H1 (cell line): ENCODE measurements around the gene ECE2. TPM values are rescaled to one million over a fixed set of nuclear protein-coding genes. Genes with fewer than 3 reads are reported as not detected.

Experiments
- CTCF ChIA-PET: fragments of 300-600 bp; sonication (Branson Sonifier 250); formaldehyde crosslinking; loops from one replicate; lab custom pipeline; 2021; ENCODE audit not compliant: partially characterized antibody; lab: Charles Lee
- POLR2A ChIA-PET: fragments of 300-600 bp; sonication (Branson Sonifier 250); formaldehyde crosslinking; loops from one replicate; lab custom pipeline; 2021; ENCODE audit warnings: inconsistent platforms; ENCODE audit not compliant: partially characterized antibody; lab: Charles Lee
- DNase-seq, 2 experiments: peaks; one replicate each; pipeline versions ENCODE4 v3.0.0 to v3.0.0-alpha.2; 2010 to 2022; ENCODE audit warnings: low spot score in 2 of 2, low read depth in 1 of 2, mixed read lengths in 1 of 2
- FAIRE-seq: peaks from 2 replicates; lab custom pipeline; 2011; peaks lifted over from hg19 to GRCh38; lab: Jason Lieb, UNC
- H2AFZ ChIP-seq: 2 replicates; pipeline ENCODE4 v1.8.1; 2012; ENCODE audit warnings: low read length, inconsistent platforms
- H2AK5ac ChIP-seq: 2 replicates; pipeline ENCODE4 v1.6.1; 2013; ENCODE audit warnings: low read depth, low read length
- H2BK120ac ChIP-seq: replicated peaks from 2 replicates; pipeline ENCODE3; 2013; ENCODE audit warnings: low read depth, low read length, inconsistent platforms
- H2BK12ac ChIP-seq: 2 replicates; pipeline ENCODE4 v1.6.1; 2013; ENCODE audit warnings: low read depth, low read length
- H2BK15ac ChIP-seq: 2 replicates; pipeline ENCODE4 v1.6.1; 2013; ENCODE audit warnings: low read length
- H2BK20ac ChIP-seq: 2 replicates; pipeline ENCODE4 v1.6.1; 2013; ENCODE audit warnings: low read length
- H2BK5ac ChIP-seq: 2 replicates; pipeline ENCODE4 v1.6.1; 2013; ENCODE audit warnings: low read depth, low read length
- H3K14ac ChIP-seq: 2 replicates; pipeline ENCODE4 v1.6.1; 2013; ENCODE audit warnings: inconsistent platforms; ENCODE audit not compliant: insufficient read length
- H3K18ac ChIP-seq: 2 replicates; pipeline ENCODE4 v1.6.1; 2013; ENCODE audit warnings: low read length; ENCODE audit errors: extremely low read depth
- H3K23ac ChIP-seq: 2 replicates; pipeline ENCODE4 v1.6.1; 2013; ENCODE audit warnings: inconsistent platforms; ENCODE audit not compliant: insufficient read length
- H3K23me2 ChIP-seq: 2 replicates; pipeline ENCODE4 v1.6.1; 2013; ENCODE audit warnings: low read depth, low read length
- H3K27ac ChIP-seq: 2 replicates; pipeline ENCODE4 v1.6.1; 2011; ENCODE audit warnings: low read depth, low read length, inconsistent platforms
- H3K27me3 ChIP-seq, 4 experiments: replicated peaks in 1 of 4; 1 replicate in 1 of 4; 2 replicates in 3 of 4; pipeline versions ENCODE4 v1.6.1 to v1.8.1; 2011 to 2013; ENCODE audit warnings: low read length in 3 of 4, mild to moderate bottlenecking in 3 of 4, inconsistent platforms in 2 of 4, mixed read lengths in 2 of 4, moderate library complexity in 1 of 4; ENCODE audit not compliant: control insufficient read depth in 3 of 4, insufficient read depth in 3 of 4; ENCODE audit errors: extremely low read depth in 1 of 4
- H3K36me3 ChIP-seq, 4 experiments: 2 replicates each; pipeline versions ENCODE4 v1.6.1 to v1.8.1; 2011 to 2013; ENCODE audit warnings: mild to moderate bottlenecking in 4 of 4, low read length in 3 of 4, moderate library complexity in 2 of 4, control low read depth in 1 of 4, inconsistent platforms in 1 of 4; ENCODE audit not compliant: insufficient read depth in 4 of 4, control insufficient read depth in 2 of 4
- H3K4ac ChIP-seq: replicated peaks from 2 replicates; pipeline ENCODE3; 2013; ENCODE audit warnings: low read length, low read depth, mixed read lengths, inconsistent platforms; ENCODE audit not compliant: insufficient read length
- H3K4me1 ChIP-seq, 4 experiments: replicated peaks in 1 of 4; 1 replicate in 1 of 4; 2 replicates in 3 of 4; pipeline versions ENCODE4 v1.6.1 to v1.8.1; 2011 to 2013; ENCODE audit warnings: low read length in 3 of 4, inconsistent platforms in 2 of 4, mixed read lengths in 1 of 4; ENCODE audit not compliant: insufficient read depth in 4 of 4, control insufficient read depth in 3 of 4
- H3K4me2 ChIP-seq, 2 experiments: 2 replicates each; pipeline versions ENCODE4 v1.6.1 to v1.8.1; 2011 to 2013; ENCODE audit warnings: low read depth in 2 of 2, low read length in 2 of 2, control low read depth in 1 of 2, inconsistent platforms in 1 of 2, mild to moderate bottlenecking in 1 of 2; ENCODE audit not compliant: insufficient read depth in 1 of 2
- H3K4me3 ChIP-seq, 4 experiments: fragments of 200-600, 300-600 bp in 1 of 4; sonication (generic), shearing (Covaris generic), sonication (Bioruptor Twin) in 1 of 4; 2 replicates each; pipeline versions ENCODE4 v1.5.1 to v1.8.1; 2011 to 2016; ENCODE audit warnings: low read length in 4 of 4, low read depth in 3 of 4, control low read depth in 2 of 4, inconsistent platforms in 2 of 4, mild to moderate bottlenecking in 2 of 4, mixed read lengths in 1 of 4, moderate library complexity in 1 of 4; ENCODE audit not compliant: insufficient read depth in 2 of 4; ENCODE audit errors: extremely low read depth in 1 of 4
- H3K56ac ChIP-seq: replicated peaks from 2 replicates; pipeline ENCODE3; 2013; ENCODE audit warnings: low read depth, mild to moderate bottlenecking, mixed read lengths, low read length, inconsistent platforms; ENCODE audit not compliant: insufficient read length
- H3K79me1 ChIP-seq: 2 replicates; pipeline ENCODE4 v1.6.1; 2013; ENCODE audit warnings: low read depth, low read length, control low read depth
- H3K79me2 ChIP-seq, 2 experiments: 2 replicates each; pipeline versions ENCODE4 v1.6.1 to v1.8.1; 2012 to 2013; ENCODE audit warnings: low read length in 2 of 2, mild to moderate bottlenecking in 2 of 2, inconsistent platforms in 1 of 2; ENCODE audit not compliant: insufficient read depth in 2 of 2, control insufficient read depth in 1 of 2
- H3K9ac ChIP-seq, 4 experiments: replicated peaks in 1 of 4; 1 replicate in 1 of 4; 2 replicates in 3 of 4; pipeline versions ENCODE4 v1.6.1 to v1.8.1; 2011 to 2013; ENCODE audit warnings: low read depth in 3 of 4, low read length in 3 of 4, control low read depth in 2 of 4, mild to moderate bottlenecking in 2 of 4, moderate library complexity in 2 of 4, inconsistent platforms in 1 of 4; ENCODE audit errors: extremely low read depth in 1 of 4
- H3K9me3 ChIP-seq, 2 experiments: 2 replicates each; pipeline versions ENCODE4 v1.6.1 to v1.8.1; 2012 to 2013; ENCODE audit warnings: mild to moderate bottlenecking in 2 of 2, moderate library complexity in 2 of 2, control low read depth in 1 of 2, inconsistent platforms in 1 of 2, low read depth in 1 of 2, low read length in 1 of 2, mixed read lengths in 1 of 2; ENCODE audit not compliant: insufficient read depth in 2 of 2
- H4K20me1 ChIP-seq, 2 experiments: replicated peaks in 1 of 2; 2 replicates each; pipeline versions ENCODE3 to v1.8.1; 2011 to 2013; ENCODE audit warnings: inconsistent platforms in 2 of 2, low read length in 2 of 2, mild to moderate bottlenecking in 1 of 2; ENCODE audit not compliant: insufficient read depth in 2 of 2, control insufficient read depth in 1 of 2
- H4K5ac ChIP-seq: 2 replicates; pipeline ENCODE4 v1.6.1; 2013; ENCODE audit warnings: low read length, low read depth, mixed read lengths, inconsistent platforms; ENCODE audit not compliant: insufficient read length
- H4K8ac ChIP-seq: 2 replicates; pipeline ENCODE4 v1.8.0; 2013; ENCODE audit warnings: mild to moderate bottlenecking, moderate library complexity, low read length, inconsistent platforms; ENCODE audit not compliant: insufficient read depth; ENCODE audit errors: extremely low read depth
- H4K91ac ChIP-seq: replicated peaks from 2 replicates; pipeline ENCODE3; 2013; ENCODE audit warnings: low read length, mixed read lengths, inconsistent platforms; ENCODE audit not compliant: insufficient read length
- BRCA1 ChIP-seq: IDR thresholded peaks from 2 replicates; pipeline ENCODE4 v1.6.1; 2012; ENCODE audit warnings: low read depth, low read length, improper control_type of control experiment
- CBX8 ChIP-seq: fragments of 300-800, 300-1000 bp; sonication (generic); IDR thresholded peaks from 2 replicates; pipeline ENCODE4 v1.7.1; 2016; ENCODE audit warnings: low read depth, low read length, borderline replicate concordance
- GTF2F1 ChIP-seq: IDR thresholded peaks from 2 replicates; pipeline ENCODE4 v1.6.1; 2012; ENCODE audit warnings: low read depth, low read length, improper control_type of control experiment, borderline replicate concordance
- NANOG ChIP-seq: IDR thresholded peaks from 2 replicates; pipeline ENCODE4 v1.6.1; 2011; ENCODE audit warnings: low read length, low read depth, mild to moderate bottlenecking, inconsistent platforms; ENCODE audit not compliant: insufficient read depth, poor library complexity, severe bottlenecking
- POLR2A ChIP-seq, 2 experiments: IDR thresholded peaks; 1 replicate in 1 of 2; 2 replicates in 1 of 2; pipeline ENCODE4 v1.6.1; 2011; ENCODE audit warnings: low read depth in 2 of 2, low read length in 2 of 2, mild to moderate bottlenecking in 2 of 2; ENCODE audit errors: control extremely low read depth in 1 of 2
- RAD21 ChIP-seq, 2 experiments: IDR thresholded peaks in 1 of 2; conservative IDR thresholded peaks in 1 of 2; 2 replicates each; pipeline ENCODE4 v1.6.1; 2011; ENCODE audit warnings: low read depth in 2 of 2, low read length in 2 of 2, improper control_type of control experiment in 1 of 2, inconsistent platforms in 1 of 2, mild to moderate bottlenecking in 1 of 2, moderate library complexity in 1 of 2
- RBBP5 ChIP-seq: IDR thresholded peaks from 2 replicates; pipeline ENCODE4 v1.7.1; 2012; ENCODE audit warnings: low read depth, mild to moderate bottlenecking, inconsistent platforms, low read length, moderate library complexity, borderline replicate concordance
- RNF2 ChIP-seq: fragments of 200-900, 300-1000 bp; sonication (generic); IDR thresholded peaks from 2 replicates; pipeline ENCODE4 v1.7.1; 2016; ENCODE audit warnings: borderline replicate concordance, low read depth, mild to moderate bottlenecking, antibody characterized with exemption, low read length; ENCODE audit not compliant: poor library complexity, severe bottlenecking; ENCODE audit errors: missing control alignments
- SIN3A ChIP-seq, 2 experiments: IDR thresholded peaks in 1 of 2; conservative IDR thresholded peaks in 1 of 2; 2 replicates each; pipeline ENCODE4 v1.6.1; 2011 to 2012; ENCODE audit warnings: low read length in 2 of 2, improper control_type of control experiment in 1 of 2, low read depth in 1 of 2, mild to moderate bottlenecking in 1 of 2
- SP4 ChIP-seq: IDR thresholded peaks from 2 replicates; pipeline ENCODE4 v1.6.1; 2012; ENCODE audit warnings: low read length, inconsistent platforms
- SRF ChIP-seq: IDR thresholded peaks from 2 replicates; pipeline ENCODE4 v1.6.1; 2011; ENCODE audit warnings: mild to moderate bottlenecking, low read depth, low read length, moderate library complexity
- TAF7 ChIP-seq: optimal IDR thresholded peaks from 2 replicates; pipeline ENCODE3; 2011; ENCODE audit warnings: low read depth, mild to moderate bottlenecking, inconsistent platforms, low read length, moderate library complexity, borderline replicate concordance
- TCF12 ChIP-seq: IDR thresholded peaks from 2 replicates; pipeline ENCODE4 v1.6.1; 2011; ENCODE audit warnings: low read depth, mild to moderate bottlenecking, low read length
- WGBS, 2 experiments: shearing (Covaris generic) in 1 of 2; methylation state at CpG; one replicate each; pipeline versions ENCODE4 v1.1.6 to v1.1.7; 2013 to 2015; ENCODE audit warnings: low lambda C conversion rate in 2 of 2, mixed read lengths in 2 of 2, inconsistent platforms in 1 of 2, low coverage in 1 of 2, missing lambda C conversion rate in 1 of 2; ENCODE audit not compliant: insufficient replicate concordance in 2 of 2, insufficient coverage in 1 of 2, insufficient read length in 1 of 2; ENCODE audit errors: extremely low coverage in 1 of 2, missing lambda C conversion rate in 1 of 2; 5-methylcytosine and 5-hydroxymethylcytosine counted together
- polyA plus RNA-seq, 7 experiments: library from polyadenylated mRNA; depleted of rRNA in 3 of 7; stranded (reverse) in 5 of 7; unstranded in 2 of 7; fragments of >200 nt in 5 of 7; fragments of 200-250 nt in 2 of 7; gene quantifications; 1 replicate in 5 of 7; 2 replicates in 1 of 7; 4 replicates in 1 of 7; pipeline versions ENCODE4 v1.2.1 to v1.2.3, GENCODE V29; 2011 to 2013; ENCODE audit warnings: missing spikeins in 2 of 7, mixed read lengths in 2 of 7
- total RNA-seq: library from RNA; stranded (reverse); fragmentation: NEBNext Ultra II Directional; extraction: Animal tissue kit (Norgen Biotek cat#: 25700); gene quantifications from 2 replicates; pipeline ENCODE4 v1.2.1, GENCODE V29; 2021

ECE2 gene
- total and polyA plus RNA-seq, 2 of the 8 experiments (the other 6 are each of a cell fraction or from before 2014, with no cell fraction given): 0.44 to 0.86 TPM

GRCh38 chr3:184242297-184242685 lies 33.5 kb upstream of the ECE2 start:
- H2AK5ac ChIP-seq: no peak overlapping the region
- H3K9ac ChIP-seq: no peak overlapping the region
- no peak overlapping the region for H2BK5ac ChIP-seq
- no peak overlapping the region for H3K56ac ChIP-seq
- H3K14ac ChIP-seq: no peak overlapping the region
- peaks cover 8 to 16% of the 10 kb centered on the region in 2 experiments for H4K20me1 ChIP-seq
- H4K5ac ChIP-seq: no peak overlapping the region
- H3K4ac ChIP-seq: no peak overlapping the region
- H3K4me2 ChIP-seq: peak overlapping the region; percentile 37 to 82; a peak in 2 of 4 replicates
- H3K79me2 ChIP-seq: no peaks in the 10 kb centered on the region
- H3K4me1 ChIP-seq: peaks cover 0 to 5% (median 1%) of the 10 kb centered on the region in 4 experiments; a peak in 3 of 7 replicates
- H3K18ac ChIP-seq: no peak overlapping the region
- no peak overlapping the region for H2BK120ac ChIP-seq
- WGBS, 2 experiments: 91% methylated on average over 5 of the region's 5 CpGs; no CpG with 5 or more reads in 1 of the 2 experiments
- no peak overlapping the region for H2BK15ac ChIP-seq
- no peak overlapping the region for H2BK12ac ChIP-seq
- H3K4me3 ChIP-seq: no peak overlapping the region
- H3K79me1 ChIP-seq: peaks cover 2% of the 10 kb centered on the region
- ChIA-PET CTCF (interaction anchor here (0.5 to 8.9 kb wide), 10 partner anchors 14 to 343 kb away, joined by 3 to 183 read pairs (median 6); partner anchors contain the start of gene VWA5B2), POLR2A (interaction anchor here (0.6 to 3.4 kb wide), 6 partner anchors 9 to 98 kb away, joined by 3 to 13 read pairs (median 4); partner anchors contain the start of genes CAMK2N2 and EEF1AKMT4)
- no peaks in the 10 kb centered on the region for H3K9me3 ChIP-seq
- no peaks in the 10 kb centered on the region; a peak in 1 of 7 replicates for H3K27me3 ChIP-seq
- H2AFZ ChIP-seq: no peak overlapping the region
- H3K23me2 ChIP-seq: no peaks in the 10 kb centered on the region; the same call in 1 of the 2 replicates
- H3K23ac ChIP-seq: no peak overlapping the region
- peaks cover 13 to 34% (median 23%) of the 10 kb centered on the region in 4 experiments; a peak in 7 of 8 replicates for H3K36me3 ChIP-seq
- H3K27ac ChIP-seq: no peak overlapping the region
- no peak overlapping the region for H2BK20ac ChIP-seq
- no peak for FAIRE-seq
- no peak overlapping the region for H4K91ac ChIP-seq
- H4K8ac ChIP-seq: no peak overlapping the region; the same call in 1 of the 2 replicates
- no peak for DNase-seq
- TF ChIP-seq GTF2F1 (no peak), CBX8 (no peak), TAF7 (no peak), TCF12 (no peak), RBBP5 (no peak), SP4 (no peak), BRCA1 (no peak), POLR2A (IDR thresholded peaks at IDR 0.05; ENCODE audit: control extremely low read depth in 1 of 2, low read depth in 2 of 2, low read length in 2 of 2) (no peak), SRF (no peak), RAD21 (IDR thresholded peaks at IDR 0.05 in 1 of 2, conservative IDR thresholded peaks at IDR 0.05 in 1 of 2; ENCODE audit: low read depth in 2 of 2, low read length in 2 of 2) (no peak), SIN3A (conservative IDR thresholded peaks at IDR 0.05 in 1 of 2, IDR thresholded peaks at IDR 0.05 in 1 of 2; ENCODE audit: low read depth in 1 of 2, low read length in 2 of 2) (no peak), RNF2 (no peak), NANOG (no peak)
